HL-60/S4 (cell line): ENCODE results near the gene TBCD.

Experiments used
- in situ Hi-C: fragments of 300-500 bp; cut with MboI; formaldehyde crosslinking; loops from 2 replicates; pipeline ENCODE4 v1.14.3; 2022; ENCODE audit warnings: low sequenced_read_pairs

TBCD gene

DNA sequence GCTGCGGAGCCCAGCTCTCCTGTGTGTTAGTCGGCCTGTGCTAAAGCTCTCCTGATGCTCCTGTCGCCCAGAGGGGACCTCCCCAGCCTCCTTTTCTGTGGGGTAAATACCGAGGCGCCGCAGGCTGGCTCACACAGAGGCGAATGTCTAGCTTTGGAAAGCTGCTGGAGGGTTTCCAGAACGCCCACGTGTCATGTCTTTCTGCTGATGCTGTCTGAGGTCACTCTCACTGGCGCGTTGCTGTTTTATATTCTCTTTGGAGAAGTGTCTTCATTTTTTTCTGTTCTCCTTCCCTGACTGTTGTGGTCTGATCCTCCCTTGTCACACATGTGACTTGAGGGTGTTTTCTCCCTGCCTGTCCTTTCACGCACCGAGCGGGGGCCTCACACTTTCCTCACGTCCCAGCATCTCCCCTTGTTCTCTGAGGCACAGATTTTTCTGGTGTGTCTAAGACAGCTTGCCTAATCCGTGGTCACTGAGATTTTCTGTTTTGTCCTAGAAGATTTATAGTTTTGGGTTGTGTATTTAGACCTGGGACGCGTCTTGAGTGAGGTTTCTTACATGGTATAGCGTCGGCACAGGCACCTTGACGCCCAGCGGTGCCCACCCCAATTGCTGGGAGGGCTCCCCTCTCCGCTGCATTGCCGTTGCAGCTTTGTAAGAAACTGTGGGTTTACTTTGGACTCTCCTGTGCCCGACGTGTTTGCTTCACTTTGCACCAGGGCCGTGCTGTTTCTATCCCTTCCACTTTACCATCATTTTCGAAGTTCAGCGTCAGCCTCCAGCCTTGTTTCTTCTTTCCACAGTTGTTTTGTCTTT lies 180.0 kb downstream of the TBCD start:
- in situ Hi-C loops, result no loop called here

DNA sequence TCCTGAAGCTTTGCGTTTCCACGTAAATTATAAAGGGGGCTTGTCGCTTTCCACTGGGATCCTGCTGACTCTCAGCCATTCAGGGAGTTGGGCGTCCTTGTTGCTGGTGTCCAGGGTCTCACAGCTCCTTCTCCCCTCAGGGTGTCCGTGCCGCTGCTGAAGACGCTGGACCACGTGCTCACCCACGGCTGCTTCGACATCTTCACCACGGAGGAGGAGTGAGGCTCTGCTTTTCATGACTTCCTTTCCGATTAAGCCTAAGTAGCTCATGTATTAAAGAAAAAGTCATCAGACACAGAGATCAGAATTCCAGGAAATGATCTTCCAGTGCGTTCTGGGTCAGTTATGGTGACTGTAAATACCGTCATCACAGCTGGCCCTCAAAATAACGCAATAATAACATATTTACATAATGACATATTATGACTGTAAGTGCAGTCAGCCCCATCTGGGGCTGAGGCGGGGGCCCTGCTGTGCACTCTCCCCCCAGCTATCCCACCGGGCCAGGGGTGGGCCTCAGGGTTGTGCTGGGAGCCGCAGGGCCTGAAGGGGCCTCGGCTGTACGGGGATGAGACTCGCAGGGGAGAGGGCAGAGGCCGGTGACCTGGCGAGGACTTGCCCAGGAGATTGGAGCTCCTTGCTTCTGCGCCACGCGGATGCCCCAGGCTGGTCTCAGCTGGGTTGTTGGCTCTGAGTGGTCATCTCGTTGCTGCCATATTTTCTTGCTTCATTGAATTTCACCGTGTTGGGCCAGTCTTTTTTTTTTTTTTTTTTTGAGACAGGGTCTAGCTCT lies 180.8 kb downstream of the TBCD start:
- in situ Hi-C loops, result no loop called here

DNA sequence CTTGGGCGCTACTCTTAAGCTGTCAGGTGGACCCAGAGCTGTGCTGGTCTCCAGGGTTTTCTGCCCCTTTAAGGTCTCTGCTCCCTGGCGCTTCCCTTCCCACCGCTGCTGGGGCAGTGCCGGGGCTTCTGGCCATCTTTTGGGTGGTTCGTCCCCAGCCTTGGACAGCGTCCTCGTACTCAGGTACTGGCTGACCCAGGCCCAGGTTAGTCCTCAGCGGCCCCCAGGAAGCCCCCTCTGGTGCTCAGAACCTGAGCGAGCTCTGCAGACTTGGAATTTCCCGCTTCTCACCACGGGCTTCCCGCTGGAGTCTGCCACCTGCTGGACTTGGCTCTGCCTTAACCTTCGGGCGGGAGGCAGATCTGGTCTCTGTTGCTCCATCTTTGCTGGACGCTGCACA lies 182.0 kb downstream of the TBCD start:
- in situ Hi-C loops, result no loop called here

DNA sequence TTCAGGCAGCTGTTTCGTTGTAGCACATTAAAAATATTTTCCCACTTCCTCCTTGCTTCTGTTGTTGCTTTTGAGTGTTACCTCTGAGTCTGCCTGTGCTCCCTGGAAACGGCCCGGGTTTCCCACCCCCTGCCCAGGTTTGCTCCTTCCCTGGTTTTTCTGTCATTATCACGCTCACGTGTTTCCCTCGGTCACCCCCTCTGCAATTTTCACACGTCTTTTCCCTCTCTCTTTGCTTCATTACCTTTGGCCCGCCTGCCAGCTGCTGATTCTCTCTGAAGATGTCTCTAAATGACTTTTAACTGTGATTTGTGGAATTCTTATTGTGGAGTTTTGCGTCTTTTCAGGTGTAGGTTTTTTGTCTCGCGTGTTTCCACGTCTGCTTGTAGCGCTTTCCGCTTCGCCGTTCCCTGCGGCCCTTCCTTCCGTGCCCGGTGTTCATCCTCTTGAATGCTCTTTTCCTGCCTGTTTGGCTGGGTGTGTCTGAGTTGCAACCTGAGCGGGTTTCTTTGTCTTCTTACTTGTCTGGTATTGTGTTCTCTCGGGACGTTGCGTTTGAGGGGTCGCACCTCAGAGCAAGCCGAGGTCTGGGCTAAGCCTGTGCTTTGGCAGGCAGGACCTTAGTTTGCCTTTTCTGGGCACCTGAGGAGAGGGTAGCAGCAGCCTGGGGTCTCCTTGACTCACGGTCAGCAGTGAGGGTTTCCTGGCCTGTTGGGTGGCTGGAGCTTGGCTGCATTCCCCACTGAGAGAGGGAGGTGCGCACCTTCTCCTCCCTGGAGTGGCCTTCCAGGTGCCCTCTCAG lies 184.3 kb downstream of the TBCD start:
- in situ Hi-C loops, result no loop called here

DNA sequence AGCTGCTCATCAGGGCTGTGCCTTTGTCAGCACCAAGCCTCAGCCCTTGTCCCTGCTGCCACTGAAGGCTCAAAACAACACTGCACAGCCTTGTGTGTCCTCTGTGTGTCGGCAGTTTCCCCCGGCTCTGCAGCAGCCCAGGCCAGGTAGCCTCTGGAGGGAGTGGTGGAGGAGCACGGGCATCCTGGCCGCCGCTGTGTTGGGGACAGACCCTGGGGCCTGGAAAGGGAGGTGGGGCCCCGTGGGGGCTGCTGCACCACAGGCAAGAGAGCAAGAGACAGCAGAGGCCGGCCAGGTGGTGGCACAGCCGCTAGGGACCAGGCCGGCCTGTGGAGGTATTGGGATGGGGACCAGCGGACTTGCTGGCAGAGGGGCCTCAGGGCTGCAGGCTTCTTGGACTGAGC lies 184.9 kb downstream of the TBCD start:
- in situ Hi-C loops, result no loop called here

DNA sequence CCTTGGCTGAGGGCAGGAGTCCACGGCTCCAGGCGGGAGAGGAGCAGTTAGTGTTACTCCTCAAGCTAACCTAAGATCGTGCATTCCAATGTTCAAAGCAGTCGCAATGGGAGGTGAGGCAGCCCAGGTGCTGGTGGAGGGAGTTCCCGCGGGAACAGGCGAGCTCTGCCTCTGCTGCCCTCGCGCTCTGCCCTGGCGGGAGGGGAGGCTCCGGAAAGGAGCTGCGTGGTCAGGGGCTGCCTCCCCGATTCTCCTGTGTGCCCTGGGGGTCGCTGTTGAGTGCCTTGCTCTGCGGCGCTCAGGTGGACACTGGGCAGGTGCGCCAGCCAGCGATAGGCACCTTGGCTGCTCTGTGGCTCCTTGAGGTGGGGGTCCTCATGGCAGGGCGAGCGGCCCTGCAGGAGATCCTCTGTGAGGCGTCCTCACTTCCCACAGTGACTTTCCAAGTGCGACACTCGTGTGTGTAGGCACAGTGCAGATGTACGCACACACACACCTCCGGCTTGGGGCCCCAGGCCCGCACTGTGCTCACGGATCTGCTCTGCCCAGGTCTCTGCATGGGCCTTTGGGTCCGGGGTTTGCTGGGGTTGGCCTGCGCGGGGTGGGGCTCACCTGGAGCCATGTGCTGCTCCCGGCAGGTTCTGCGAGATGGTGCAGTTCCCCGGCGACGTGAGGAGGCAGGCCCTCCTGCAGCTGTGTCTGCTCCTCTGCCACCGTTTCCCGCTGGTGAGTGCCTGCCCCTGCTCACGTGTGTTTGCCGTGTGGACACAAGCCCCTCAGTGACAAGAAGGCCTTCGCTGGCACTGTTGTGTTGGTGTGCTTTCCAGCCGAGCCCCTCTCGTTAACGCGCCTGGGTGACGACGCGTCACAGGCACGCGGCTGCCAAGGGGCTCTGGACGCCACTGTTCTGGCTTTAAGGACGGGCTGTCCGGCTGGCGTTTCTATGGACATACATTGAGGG lies 185.8 kb downstream of the TBCD start:
- in situ Hi-C loops, result no loop called here

DNA sequence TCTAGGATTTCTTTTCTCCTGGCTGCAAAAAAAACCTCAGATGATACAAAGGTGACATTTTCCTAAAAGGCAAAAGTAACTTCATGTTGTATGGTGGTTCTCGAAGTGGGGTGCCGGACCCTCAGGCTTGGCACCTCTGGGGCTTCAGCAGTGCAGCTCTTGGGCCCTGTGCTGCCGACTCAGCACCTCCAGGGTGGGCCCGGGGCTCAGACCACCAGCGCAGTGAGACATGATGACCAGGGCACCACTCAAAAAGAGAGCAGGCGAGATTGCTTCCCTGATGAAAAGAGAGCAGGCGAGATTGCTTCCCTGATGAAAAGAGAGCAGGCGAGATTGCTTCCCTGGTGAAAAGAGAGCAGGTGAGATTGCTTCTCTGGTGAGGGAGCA lies 186.6 kb downstream of the TBCD start:
- in situ Hi-C loops, result no loop called here

DNA sequence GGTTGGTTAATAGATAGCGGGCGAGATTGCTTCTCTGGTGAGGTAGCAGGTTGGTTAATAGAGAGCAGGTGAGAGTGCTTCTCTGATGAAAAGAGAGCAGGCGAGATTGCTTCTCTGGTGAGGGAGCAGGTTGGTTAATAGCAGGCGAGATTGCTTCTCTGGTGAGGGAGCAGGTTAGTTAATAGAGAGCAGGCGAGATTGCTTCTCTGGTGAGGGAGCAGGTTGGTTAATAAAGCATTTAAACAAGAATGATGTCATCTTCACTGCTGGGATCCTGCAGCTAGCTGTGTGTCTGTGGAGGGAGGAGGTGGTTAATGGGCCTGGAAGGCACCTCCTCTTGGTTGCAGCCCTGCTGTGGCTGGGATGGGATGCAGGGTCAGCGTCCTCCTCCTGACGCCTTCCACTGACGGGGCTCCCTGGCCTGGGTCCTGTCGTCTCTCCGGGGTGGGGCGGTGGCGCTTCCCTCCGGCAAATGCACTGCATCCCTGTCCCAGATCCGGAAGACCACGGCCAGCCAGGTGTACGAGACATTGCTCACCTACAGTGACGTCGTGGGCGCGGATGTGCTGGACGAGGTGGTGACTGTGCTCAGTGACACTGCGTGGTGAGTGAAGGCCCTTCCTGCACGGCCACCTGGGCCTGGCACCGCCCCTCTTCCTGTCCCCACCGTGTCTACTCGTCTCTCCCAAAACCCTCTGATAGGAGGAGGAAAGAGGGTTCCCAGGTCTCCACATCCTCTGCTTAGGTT lies 187.2 kb downstream of the TBCD start:
- in situ Hi-C loops, result no loop called here

DNA sequence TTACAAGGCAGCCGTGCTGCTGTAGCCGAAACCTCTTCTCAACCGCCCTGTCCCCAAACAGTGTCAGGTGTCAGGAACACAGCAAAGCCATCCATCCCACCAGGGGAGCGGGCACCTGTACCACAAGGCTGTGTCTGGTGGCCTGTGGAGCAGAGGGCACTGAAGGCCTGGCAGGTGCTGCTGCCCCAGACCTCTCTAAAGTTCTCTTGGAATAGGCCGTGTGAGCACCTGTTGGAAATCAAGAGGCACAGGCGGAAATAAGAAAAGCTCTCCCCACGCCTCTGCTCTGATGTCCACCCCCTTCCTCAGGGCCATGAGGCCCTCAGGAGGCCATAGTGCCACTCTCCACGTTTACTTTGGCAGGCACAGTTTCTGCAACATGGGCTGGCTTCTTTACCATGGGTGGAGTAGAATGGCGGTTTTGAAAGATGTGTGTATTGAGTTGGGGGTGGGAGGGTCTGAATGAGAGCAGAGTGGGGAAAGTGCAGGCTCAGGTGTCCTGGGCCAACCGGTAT lies 187.8 kb downstream of the TBCD start:
- in situ Hi-C loops, result no loop called here

DNA sequence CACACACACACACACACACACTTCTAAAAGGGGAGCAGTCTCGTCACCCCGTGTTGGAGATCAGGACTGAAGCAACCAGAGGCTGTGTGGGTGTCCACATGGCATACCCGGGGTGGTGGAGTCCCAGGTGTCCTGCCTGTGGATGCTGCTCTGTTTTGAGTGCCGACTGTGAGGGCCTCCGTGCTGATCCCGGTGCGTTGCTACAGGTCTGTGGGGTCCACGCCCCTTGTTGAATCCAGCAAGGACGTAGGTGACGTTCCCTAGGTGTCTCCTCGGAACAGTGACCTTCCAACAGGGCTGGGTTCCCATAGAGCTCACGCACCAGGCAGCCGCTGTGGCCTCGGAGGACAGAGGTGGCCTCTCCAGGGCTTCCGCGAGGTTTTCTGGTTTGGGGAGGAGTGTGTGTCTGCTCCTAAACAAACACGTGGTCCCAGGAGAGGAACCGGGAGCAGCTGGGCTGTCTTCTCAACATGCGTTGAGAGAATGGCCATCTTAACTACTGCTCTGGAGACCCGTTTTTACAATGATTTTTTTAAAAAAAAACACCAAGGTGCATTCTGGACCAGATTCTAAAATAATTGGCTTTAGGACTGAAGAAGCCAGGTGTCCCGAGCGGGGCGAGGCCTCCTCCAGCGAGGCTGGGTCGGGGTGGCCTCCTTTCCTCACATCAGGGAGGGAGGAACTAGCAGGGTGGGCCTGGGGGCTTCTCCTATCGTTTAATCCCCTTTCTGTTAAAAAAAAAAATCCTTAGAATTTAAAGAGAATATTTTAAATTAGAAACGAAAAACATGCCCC lies 188.6 kb downstream of the TBCD start:
- in situ Hi-C loops, result no loop called here

DNA sequence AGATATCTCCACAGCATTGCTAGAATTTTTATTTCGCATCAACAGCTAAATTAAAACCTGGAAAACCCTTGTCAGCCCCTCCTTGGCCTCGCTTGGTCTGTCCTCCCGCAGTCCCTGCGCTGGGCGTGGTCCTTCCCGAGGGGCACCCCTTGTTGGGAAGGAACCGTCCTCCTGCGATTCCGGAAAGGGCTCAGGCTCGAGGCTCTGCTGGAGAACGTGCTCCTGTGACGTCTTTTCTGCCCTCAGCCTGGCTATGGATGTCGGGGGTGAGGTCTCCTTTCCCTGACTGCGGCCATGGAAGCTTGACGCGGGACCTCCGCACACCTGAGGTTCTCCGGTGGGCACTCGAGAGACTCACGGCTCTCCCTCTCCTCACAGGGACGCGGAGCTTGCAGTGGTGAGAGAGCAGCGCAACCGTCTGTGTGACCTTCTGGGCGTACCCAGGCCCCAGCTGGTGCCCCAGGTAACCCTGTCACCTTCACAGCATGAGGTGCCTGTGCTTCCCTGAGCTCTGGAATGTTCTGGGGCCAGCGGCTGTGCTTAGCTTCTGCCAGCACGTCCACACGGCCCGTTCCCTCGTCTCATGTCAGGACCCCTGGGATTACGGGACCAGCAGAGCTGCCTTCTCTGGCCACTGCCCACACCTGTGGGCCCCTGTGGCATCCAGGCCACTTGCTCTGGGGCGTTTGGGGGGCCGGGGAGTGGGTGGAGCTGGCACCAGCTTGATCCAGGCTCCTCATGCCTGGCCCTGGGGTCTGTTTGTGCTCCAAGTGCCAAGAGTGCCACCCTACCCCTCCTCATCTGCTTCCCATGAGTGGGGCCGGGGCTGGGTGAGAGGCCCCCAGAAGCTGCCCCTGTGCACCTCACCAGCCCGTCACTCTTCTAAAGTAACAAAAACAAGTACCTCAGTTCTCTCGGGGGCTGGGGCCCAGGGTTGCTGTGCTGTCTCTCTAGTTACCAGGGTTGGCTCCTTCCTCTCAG lies 189.4 kb downstream of the TBCD start:
- in situ Hi-C loops, result no loop called here

DNA sequence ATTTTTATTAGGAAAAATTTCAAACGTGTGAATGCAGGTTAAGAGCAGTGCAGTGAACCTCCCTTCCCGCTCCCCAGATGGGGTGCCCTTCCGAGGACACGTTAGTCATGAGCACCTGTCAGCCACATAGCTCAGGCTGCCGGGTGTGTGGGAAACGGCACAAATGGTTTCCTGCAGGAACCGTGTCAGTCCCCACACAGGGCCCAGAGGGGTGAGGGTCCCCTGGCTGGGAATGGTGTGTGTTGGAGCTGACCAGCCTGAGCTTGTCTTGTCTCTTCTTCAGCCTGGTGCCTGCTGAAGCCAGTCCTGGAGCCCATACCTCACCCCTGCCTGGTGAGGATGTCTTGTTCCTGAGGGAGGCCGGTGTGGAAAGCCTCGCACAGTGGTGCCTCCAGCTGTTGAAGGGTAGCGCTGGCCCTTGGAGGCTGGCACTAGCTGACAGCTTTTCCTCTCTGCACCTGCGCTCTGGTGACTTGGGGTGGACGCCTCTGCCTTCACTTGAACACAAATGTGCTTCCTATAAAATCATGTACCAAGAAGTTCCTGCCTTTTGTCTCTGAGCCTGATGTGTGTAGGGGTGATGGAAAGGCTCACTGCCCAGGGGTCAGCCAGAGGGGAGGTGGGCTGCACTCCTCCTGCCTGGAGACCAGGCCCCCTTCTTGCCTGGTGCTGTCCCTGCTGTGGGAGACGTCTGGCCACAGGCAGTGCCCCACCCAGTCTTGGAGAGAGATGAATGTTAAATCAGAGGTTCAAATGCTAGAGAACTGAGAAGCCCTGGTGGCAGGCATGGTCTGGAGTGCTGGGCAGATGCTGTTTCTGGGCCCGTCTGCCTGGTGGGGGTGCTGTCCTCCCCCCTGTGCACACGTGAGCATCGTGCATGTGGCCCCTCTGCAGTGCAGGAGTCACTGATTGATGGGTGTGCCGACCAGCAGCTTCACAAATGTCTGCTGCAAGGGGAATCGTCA lies 190.6 kb downstream of the TBCD start:
- in situ Hi-C loops, result no loop called here

DNA sequence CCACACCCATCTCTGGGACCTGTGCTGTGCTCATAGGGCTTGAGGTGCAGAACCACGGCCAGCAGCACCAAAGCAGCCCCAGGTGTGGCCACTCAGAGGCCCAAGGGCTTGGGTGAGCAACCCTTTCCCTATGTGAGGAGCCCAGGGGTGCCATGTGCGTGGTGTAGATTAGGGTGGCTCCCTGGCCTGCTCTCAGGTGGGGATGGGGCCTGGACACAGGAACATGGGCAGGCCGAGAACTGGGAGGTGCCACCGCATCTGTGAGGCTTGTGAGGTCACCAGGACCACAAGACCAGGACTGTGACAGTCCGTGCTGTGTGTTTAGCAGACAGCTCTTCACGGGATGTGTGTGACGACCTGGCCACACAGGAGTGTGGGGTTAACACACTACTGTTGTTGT lies 191.5 kb downstream of the TBCD start:
- in situ Hi-C loops, result no loop called here

DNA sequence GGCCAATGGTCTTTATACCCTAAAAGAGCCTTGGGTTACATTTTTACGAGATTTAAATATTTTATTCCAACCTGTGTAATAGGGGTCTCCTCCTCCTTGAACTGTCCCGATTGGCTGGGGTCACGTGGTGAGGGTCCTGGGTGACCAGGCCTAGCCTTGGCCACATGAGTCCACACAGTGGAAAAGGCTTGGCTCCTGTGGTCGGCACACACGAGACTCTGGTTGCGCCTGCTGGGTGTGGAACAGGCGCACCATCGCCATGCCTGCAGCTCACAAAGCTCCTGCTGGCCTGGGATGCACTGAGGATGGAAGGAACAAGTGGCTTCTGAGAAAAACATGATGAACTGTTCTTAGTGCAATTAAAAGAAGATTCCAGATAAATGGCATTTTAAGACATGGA lies 191.9 kb downstream of the TBCD start:
- in situ Hi-C loops, result no loop called here

DNA sequence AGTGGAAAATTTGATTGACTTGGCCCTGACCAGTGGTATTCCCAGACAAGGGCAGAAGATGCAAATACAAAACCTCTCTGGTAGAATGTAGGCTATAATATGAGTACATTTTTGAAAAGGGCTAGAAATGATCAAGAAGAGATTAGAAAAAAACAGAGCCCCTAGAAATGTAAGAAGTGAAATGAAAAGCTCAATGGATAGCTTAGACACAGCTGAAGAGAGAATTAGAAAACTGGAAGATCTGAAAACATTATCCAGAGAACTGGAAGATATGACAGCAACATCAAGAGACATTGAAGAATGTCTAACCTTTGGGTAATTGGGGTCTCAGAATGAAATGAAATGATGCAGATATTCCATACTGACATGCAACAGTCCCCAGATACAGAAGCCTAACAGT lies 193.1 kb downstream of the TBCD start:
- in situ Hi-C loops, result no loop called here

DNA sequence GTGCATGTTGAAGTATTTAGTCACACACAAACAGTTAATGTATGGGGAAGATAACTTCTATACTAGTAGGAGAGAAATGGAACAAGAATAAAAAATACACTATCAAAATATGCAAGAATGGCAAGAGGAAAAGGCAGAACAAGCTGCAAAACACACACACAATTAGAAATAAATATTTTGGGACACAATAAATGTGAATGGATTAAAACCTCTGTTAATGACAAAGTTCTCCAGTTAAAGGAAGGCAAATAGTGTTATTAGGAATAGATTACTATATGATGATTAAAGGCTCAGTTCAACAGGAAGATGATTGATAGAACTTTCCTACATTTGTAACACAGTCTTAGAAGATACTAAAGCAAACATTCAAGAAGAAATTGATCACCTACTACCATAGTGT lies 194.2 kb downstream of the TBCD start:
- in situ Hi-C loops, result no loop called here
